Right lobe of liver (tissue), 6 donors: ENCODE measurements around the gene EXT2. TPM values are rescaled to one million over a fixed set of nuclear protein-coding genes. Genes with fewer than 3 reads are reported as not detected.

Source experiments
- ATAC-seq, 4 donors: fragments of 200-7000 bp; cut with Tn5 transposase; one replicate each; pipeline ENCODE4 v1.9.1; 2020; ENCODE audit warnings: mild to moderate bottlenecking in 4 of 4, moderate library complexity in 4 of 4
- DNase-seq, 3 donors: peaks; one replicate each; pipeline ENCODE4 v3.0.0-alpha.2; 2020
- H3K27ac ChIP-seq, 3 donors: fragments of 200-600 bp; one replicate each; pipeline ENCODE4 v1.8.0; 2022
- H3K27me3 ChIP-seq, 2 donors: fragments of 200-600 bp; one replicate each; pipeline ENCODE4 v1.8.0; 2022
- H3K36me3 ChIP-seq, 4 donors: fragments of 200-600 bp; sonication (generic) in 1 of 4; one replicate each; pipeline versions ENCODE4 v1.5.1 to v1.8.0; 2017 to 2022; ENCODE audit warnings: control low read depth in 1 of 4
- H3K4me1 ChIP-seq, 4 donors: fragments of 200-600 bp; sonication (generic) in 1 of 4; one replicate each; pipeline versions ENCODE4 v1.5.1 to v1.8.0; 2017 to 2022; ENCODE audit warnings: control low read depth in 1 of 4
- H3K4me3 ChIP-seq, 3 donors: fragments of 200-600 bp; one replicate each; pipeline ENCODE4 v1.8.0; 2022
- H3K9me3 ChIP-seq, 4 donors: fragments of 200-600 bp; sonication (generic) in 1 of 4; one replicate each; pipeline versions ENCODE4 v1.5.1 to v1.8.0; 2017 to 2022; ENCODE audit warnings: control low read depth in 1 of 4
- CTCF ChIP-seq, 4 donors: fragments of 200-600 bp in 3 of 4; fragments of 450-650 bp in 1 of 4; IDR thresholded peaks; one replicate each; pipeline versions ENCODE4 v1.5.1 to v1.8.0; 2016 to 2022; ENCODE audit warnings: antibody characterized with exemption in 4 of 4, mild to moderate bottlenecking in 2 of 4
- POLR2A ChIP-seq: fragments of 450-650 bp; IDR thresholded peaks from one replicate; pipeline ENCODE4 v1.6.1; 2017; ENCODE audit warnings: antibody characterized with exemption, mild to moderate bottlenecking
- WGBS: methylation state at CpG from one replicate; pipeline ENCODE4 v1.1.6; 2018; ENCODE audit warnings: low coverage, low lambda C conversion rate; ENCODE audit not compliant: insufficient coverage; ENCODE audit errors: missing lambda C conversion rate; 5-methylcytosine and 5-hydroxymethylcytosine counted together
- intact Hi-C, 2 donors: fragments of 100-400 bp; cut with DNase I; formaldehyde crosslinking; loops; one replicate each; pipeline versions ENCODE4 v1.11.2 to v1.14.1; 2022
- total RNA-seq, 6 experiments: library from RNA; depleted of rRNA in 2 of 6; stranded (reverse); fragments of >200 nt in 2 of 6; fragmentation: NEBNext Ultra II Directional in 3 of 6; extraction: Animal tissue kit (Norgen Biotek cat#: 25700) in 3 of 6; gene quantifications; one replicate each; pipeline versions ENCODE4 v1.1.0 to v1.2.4, GENCODE V29; 2016 to 2023
- donor health status: DM: no; HTN: yes; CAD: no.
- donor health status: DM: no; HTN: no; CAD: no.
- donor health status: DM: no; HTN: no; CAD: no.
- donor health status: DM: no; HTN: yes; CAD: no.
- donor health status: DM: no; HTN: yes; CAD: no.

Gene EXT2
- total RNA-seq, 6 experiments from 2014 or later = 21.9 to 31.3 (median 26.9) TPM

GRCh38 chr11:44108260-44108659, 12.8 kb downstream of the EXT2 start:
- DNase-seq (no peak), ATAC-seq (no peak)
- H3K27me3 ChIP-seq = no peaks in the 10 kb centered on the region
- no peak overlapping the region for H3K4me3 ChIP-seq
- TF ChIP-seq CTCF (IDR thresholded peaks at IDR 0.05) (no peak), POLR2A (no peak)
- H3K27ac ChIP-seq = no peak overlapping the region
- H3K9me3 ChIP-seq = no peaks in the 10 kb centered on the region
- H3K4me1 ChIP-seq = no peaks in the 10 kb centered on the region
- intact Hi-C loops = no loop called here
- 100% methylated on average over 3 of the region's 6 CpGs for WGBS
- peaks cover 0 to 9% (median 4%) of the 10 kb centered on the region in 4 donors for H3K36me3 ChIP-seq

DNA sequence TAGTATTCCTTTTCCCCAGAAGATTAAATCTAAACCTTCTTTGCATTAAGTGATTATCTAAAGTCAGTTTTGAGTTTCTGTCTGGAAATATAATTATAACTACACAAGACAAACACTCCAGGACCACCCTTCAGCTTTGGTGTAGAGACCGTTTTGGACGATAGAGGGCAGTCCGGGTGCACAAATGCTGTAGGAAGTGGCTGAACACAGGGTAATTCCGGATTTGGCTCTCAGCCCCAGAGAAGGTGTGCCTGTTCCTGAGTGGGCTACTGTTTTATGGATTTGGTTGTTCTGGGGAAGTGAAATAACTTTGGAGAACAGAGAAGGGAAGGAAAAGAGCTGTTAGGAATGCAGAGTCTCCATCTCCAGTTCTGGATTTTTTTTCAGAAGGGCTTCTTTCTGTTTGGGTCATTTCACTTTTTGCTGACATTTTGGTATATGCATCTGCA, 14.8 kb downstream of the EXT2 start:
- WGBS = 0% methylated on average over 4 of the region's 4 CpGs
- no peak for TF ChIP-seq POLR2A
- peak; percentile 61 to 84 (median 68) for TF ChIP-seq CTCF (IDR thresholded peaks at IDR 0.05)
- DNase-seq = peak in 2 of 3 donors; percentile 40 to 56
- Histone ChIP-seq H3K4me3 (no peak overlapping the region), H3K9me3 (no peaks in the 10 kb centered on the region), H3K27me3 (no peaks in the 10 kb centered on the region), H3K27ac (no peak overlapping the region), H3K4me1 (no peaks in the 10 kb centered on the region), H3K36me3 (peaks cover 0 to 21% (median 8%) of the 10 kb centered on the region in 4 donors)
- ATAC-seq = peak; percentile 89 to 94 (median 90)
- intact Hi-C loops = loop anchor here in 1 of 2 donors (10.0 kb wide), 1 partner anchor 425 kb away; no protein-coding TSS in a partner anchor

- Histone ChIP-seq H3K27me3 (no peaks in the 10 kb centered on the region), H3K4me3 (no peak overlapping the region), H3K36me3 (peaks cover 0 to 21% (median 8%) of the 10 kb centered on the region in 4 donors), H3K27ac (no peak overlapping the region), H3K4me1 (no peaks in the 10 kb centered on the region), H3K9me3 (no peaks in the 10 kb centered on the region)
- ATAC-seq (no peak), DNase-seq (no peak)
- 77% methylated on average over 7 of the region's 7 CpGs for WGBS
- TF ChIP-seq CTCF (IDR thresholded peaks at IDR 0.05) (no peak), POLR2A (no peak)
- intact Hi-C loops = loop anchor here in 1 of 2 donors (10.0 kb wide), 1 partner anchor 423 kb away; no protein-coding TSS in a partner anchor
These were observed 16.8 kb downstream of the EXT2 start for GRCh38 chr11:44112091-44112821.

DNA sequence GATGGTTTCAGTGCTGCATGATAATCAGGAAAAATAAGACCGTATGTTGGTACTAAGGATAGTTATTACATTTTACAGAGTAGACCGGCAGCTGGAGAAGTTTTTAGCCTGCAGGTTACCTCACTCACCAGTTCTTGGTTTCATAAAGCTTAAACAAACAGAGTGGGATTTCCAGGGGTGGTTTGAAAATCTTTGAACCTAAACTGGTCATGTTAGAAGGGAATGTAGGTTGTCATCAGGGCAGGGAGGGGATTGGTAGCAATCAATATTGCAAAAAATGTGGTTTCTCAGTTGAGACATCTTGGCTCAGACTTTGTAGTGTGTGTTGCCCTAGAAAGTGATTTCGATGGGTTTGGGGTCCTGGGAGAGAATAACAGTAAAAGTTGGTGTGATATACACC, 17.5 kb downstream of the EXT2 start:
- Histone ChIP-seq H3K27ac (no peak overlapping the region), H3K9me3 (no peaks in the 10 kb centered on the region), H3K36me3 (peaks cover 0 to 21% (median 8%) of the 10 kb centered on the region in 4 donors), H3K4me3 (no peak overlapping the region), H3K4me1 (no peaks in the 10 kb centered on the region), H3K27me3 (no peaks in the 10 kb centered on the region)
- intact Hi-C loops = loop anchor here in 1 of 2 donors (10.0 kb wide), 1 partner anchor 422 kb away; no protein-coding TSS in a partner anchor
- TF ChIP-seq POLR2A = no peak
- no peak for TF ChIP-seq CTCF (IDR thresholded peaks at IDR 0.05)
- ATAC-seq = no peak
- WGBS = 92% methylated on average over 3 of the region's 3 CpGs
- no peak for DNase-seq
